Raji (cell line): ENCODE results near the gene CHCHD6.

ENCODE experiments used
- POLR2A ChIP-seq: IDR thresholded peaks from 2 replicates; pipeline ENCODE4 v1.6.1; 2011; ENCODE audit warnings: low read depth, low read length, control low read depth; ENCODE audit not compliant: insufficient read depth

CHCHD6 gene

GRCh38 chr3:126888186-126888760, 184.2 kb downstream of the CHCHD6 start:
- no peak for TF ChIP-seq POLR2A

- TF ChIP-seq POLR2A, result no peak
Observed at GRCh38 chr3:126889276-126890201, 185.5 kb downstream of the CHCHD6 start.

GRCh38 chr3:126891141-126891540, 187.1 kb downstream of the CHCHD6 start:
- TF ChIP-seq POLR2A, result no peak

GRCh38 chr3:126891791-126892190, 187.8 kb downstream of the CHCHD6 start:
- TF ChIP-seq POLR2A, result no peak

GRCh38 chr3:126893651-126894050, 189.6 kb downstream of the CHCHD6 start:
- no peak for TF ChIP-seq POLR2A

GRCh38 chr3:126894475-126894874, 190.4 kb downstream of the CHCHD6 start:
- no peak for TF ChIP-seq POLR2A

GRCh38 chr3:126895178-126896066, 191.4 kb downstream of the CHCHD6 start:
- TF ChIP-seq POLR2A, result no peak

- no peak for TF ChIP-seq POLR2A
Observed at GRCh38 chr3:126896067-126896441, 192.0 kb downstream of the CHCHD6 start.

GRCh38 chr3:126896968-126897367, 192.9 kb downstream of the CHCHD6 start:
- no peak for TF ChIP-seq POLR2A

GRCh38 chr3:126897943-126898342, 193.9 kb downstream of the CHCHD6 start:
- no peak for TF ChIP-seq POLR2A

- no peak for TF ChIP-seq POLR2A
Observed at GRCh38 chr3:126900859-126901540, 197.0 kb downstream of the CHCHD6 start.

GRCh38 chr3:126901631-126902030, 197.6 kb downstream of the CHCHD6 start:
- no peak for TF ChIP-seq POLR2A

GRCh38 chr3:126903521-126903920, 199.5 kb downstream of the CHCHD6 start:
- no peak for TF ChIP-seq POLR2A

- no peak for TF ChIP-seq POLR2A
Observed at GRCh38 chr3:126907557-126907956, 203.5 kb downstream of the CHCHD6 start.

- no peak for TF ChIP-seq POLR2A
Observed at GRCh38 chr3:126908752-126909275, 204.8 kb downstream of the CHCHD6 start.
